Stimulated activated CD4-positive, alpha-beta T cell treated with anti-CD3 and anti-CD28 coated beads, TNF-alpha, amount 100 ng/mL, for 1 hour (primary cell): Measurements from ENCODE around the gene UGT1A9.
"Not testable (repeated sequence)": the region's sequence is repeated elsewhere in the genome, so short reads cannot be mapped to it uniquely, and the experiment has no call there.

Experiments
- DNase-seq, 3 donors: peaks; one replicate each; pipeline ENCODE4 v3.0.0-alpha.2; 2020; ENCODE audit warnings: low read depth in 3 of 3, low spot score in 1 of 3

Gene UGT1A9

GRCh38 chr2:233671290-233672161, at the start of gene UGT1A9:
TSS of gene UGT1A9 (plus strand) at chr2:233671898. CDS start at chr2:233671935, 37 bp downstream.
- DNase-seq, result no peak

DNA sequence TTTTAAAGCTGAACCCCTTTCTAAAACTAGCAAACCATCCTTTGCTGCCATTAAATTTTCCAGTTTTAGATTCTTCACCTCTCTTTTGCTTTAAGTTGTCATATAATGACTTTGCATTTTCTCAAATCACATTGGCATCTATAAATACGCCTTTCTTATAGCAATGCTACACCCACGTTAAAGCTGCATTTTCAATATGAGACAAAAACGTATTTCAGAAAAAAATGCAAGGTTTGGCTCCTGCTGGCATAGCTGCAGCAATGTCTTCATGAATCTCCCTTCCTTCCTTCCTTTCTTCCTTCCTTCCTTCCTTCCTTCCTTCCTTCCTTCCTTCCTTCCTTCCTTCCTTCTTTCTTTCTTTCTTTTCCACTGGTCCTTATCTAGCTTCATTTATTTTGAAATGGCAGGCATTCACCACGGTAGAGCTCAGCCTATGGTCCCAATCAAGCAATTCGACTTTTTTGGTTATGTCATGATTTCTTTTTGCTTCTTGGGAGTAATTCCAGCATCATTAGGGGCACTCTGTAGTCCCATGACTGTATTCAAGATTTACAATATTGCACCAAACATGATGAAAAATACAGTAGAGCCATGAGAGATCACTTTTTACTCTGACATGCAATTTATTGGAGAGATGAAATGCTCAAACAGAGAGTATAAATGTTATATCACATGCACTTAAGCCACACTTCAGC, 44.2 kb upstream of the UGT1A9 start:
- DNase-seq, result no peak

DNA sequence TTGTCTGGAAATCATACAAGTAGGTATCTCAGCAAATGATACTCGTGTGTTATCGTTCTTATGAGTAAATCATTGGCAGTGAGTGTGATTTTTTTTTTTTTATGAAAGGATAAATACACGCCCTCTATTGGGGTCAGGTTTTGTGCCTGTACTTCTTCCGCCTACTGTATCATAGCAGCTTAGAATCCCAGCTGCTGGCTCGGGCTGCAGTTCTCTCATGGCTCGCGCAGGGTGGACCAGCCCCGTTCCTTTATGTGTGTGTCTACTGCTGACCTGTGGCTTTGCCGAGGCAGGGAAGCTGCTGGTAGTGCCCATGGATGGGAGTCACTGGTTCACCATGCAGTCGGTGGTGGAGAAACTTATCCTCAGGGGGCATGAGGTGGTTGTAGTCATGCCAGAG, 35.4 kb upstream of the UGT1A9 start, which contains the start of gene UGT1A10:
Gene UGT1A10 (plus strand): TSS at position 143 of the 400 bp plus-strand sequence. CDS start 75 bp downstream, at position 218.
- DNase-seq, result not testable (repeated sequence)

- DNase-seq, result no peak
Measured at GRCh38 chr2:233638836-233639235, 32.9 kb upstream of the UGT1A9 start.

- no peak for DNase-seq
Measured at GRCh38 chr2:233639860-233640259, 31.8 kb upstream of the UGT1A9 start.

DNA sequence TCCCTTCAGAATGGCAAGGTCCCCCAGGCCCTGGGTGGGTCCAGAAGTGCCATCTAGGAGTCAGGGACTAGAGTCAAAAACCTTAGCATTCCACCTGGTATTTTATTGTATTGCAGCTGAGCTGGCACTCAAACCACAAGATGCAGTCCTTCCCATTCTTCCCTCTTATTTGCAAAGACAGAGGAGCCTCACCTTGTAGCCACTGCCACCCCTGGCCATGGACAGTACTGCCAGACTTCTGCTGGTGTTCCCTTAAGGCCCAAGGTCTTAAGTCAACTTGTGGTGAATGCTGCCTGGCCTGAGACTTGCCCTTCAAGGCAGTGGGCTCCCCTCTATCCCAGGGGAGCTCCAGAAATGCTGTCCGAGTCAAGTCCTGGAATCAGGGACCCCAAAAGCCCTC, 28.6 kb upstream of the UGT1A9 start:
- no peak for DNase-seq

DNA sequence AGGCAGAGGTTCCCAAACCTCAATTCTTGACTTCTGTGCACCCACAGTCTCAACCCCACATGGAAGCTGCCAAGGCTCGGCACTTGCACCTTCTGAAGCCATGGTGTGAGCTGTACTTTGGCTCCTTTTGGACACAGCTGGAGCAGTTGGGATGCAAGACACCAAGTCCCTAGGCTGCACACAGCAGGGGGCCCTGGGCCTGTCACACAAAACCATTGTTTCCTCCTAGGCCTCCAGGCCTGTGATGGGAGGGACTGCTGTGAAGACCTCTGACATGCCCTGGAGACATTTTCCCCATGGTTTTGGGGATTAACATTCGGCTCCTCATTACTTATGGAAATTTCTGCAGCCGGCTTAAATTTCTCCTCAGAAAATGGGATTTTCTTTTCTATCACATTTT, 25.7 kb upstream of the UGT1A9 start:
- DNase-seq, result not testable (repeated sequence)

DNA sequence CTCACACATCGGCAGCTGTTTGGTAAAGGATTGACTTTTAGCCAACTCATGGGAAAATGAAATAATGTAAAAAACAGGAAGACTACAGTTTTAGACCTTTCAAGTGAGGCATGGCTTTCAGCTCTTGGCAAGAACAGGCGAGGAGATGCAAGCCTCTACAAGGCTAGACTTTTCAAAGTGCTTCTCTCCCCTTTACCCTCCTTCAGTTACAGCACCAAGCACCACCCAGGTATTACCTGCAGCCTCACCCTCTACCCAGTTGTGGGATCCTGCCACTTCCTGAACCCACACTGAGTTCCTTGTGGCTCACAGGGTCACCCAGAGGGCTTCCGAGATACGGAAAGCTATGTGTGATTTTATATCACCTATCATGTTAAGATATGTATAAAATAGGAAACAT, 20.7 kb upstream of the UGT1A9 start:
- DNase-seq, result no peak

DNA sequence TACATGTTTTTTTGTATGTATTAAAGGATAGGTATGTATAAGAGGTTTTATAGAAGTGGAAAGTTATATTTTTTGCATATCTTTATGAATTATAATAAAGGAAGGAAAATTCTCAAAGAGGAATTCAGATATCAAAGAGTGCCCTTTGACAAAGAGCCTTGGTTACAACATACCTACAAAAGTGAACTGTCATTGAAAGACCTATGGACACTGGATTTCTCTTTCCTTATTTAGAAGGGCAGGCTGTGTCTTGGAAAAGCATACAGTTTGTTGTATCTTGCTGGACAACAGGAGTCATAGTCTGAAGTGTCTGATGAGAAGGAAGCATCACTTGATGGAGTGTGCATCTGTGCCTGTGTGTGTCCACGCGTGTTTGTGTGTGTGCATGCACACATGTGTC, 20.3 kb upstream of the UGT1A9 start:
- DNase-seq, result no peak

- DNase-seq, result no peak
Measured at GRCh38 chr2:233654501-233654900, 17.2 kb upstream of the UGT1A9 start.

- no peak for DNase-seq
Measured at GRCh38 chr2:233655043-233655442, 16.7 kb upstream of the UGT1A9 start.

DNA sequence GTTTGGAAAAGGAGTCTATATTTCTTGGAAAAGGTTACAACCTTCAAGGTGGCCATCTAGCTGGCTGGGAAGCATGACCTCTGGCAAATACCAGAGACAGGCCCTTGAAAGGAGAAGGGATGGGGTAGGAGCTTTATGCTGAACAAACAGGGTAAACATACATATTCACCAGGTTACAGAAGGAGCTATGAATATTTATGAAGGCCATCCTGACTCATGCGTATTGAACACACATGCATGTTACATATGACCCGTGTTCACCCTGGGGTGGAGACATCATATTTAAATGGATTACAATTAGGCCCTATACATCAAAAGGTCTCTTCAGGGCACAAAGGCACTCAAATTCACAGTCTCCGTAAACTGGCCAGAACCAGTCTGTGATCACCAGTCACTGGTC, 15.8 kb upstream of the UGT1A9 start:
- DNase-seq, result not testable (repeated sequence)

- no peak for DNase-seq
Measured at GRCh38 chr2:233656443-233656842, 15.3 kb upstream of the UGT1A9 start.

GRCh38 chr2:233658610-233659009, 13.1 kb upstream of the UGT1A9 start:
- DNase-seq, result no peak

DNA sequence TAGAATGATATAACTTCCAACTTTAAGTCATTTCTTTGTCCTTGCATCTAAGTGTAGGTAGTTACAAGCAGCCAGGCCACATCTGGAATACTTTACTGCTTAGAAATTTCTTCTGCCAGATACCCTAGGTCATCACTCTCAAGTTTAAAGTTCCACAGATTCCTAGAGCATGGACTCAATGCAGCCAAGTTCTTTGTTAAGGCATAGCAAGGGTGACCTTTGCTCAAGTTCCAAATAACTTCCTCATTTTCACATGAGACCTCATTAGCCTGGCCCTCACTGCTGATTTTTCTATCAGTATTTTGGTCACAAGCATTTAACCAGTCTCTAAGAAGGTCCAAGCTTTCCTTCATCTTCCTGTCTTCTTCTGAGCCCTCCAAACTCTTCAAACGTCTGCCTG, 7.8 kb upstream of the UGT1A9 start:
- no peak for DNase-seq

GRCh38 chr2:233668605-233669260, 3.0 kb upstream of the UGT1A9 start:
- no peak for DNase-seq

- DNase-seq, result no peak
Measured at GRCh38 chr2:233672886-233673285, 1.2 kb downstream of the UGT1A9 start.

GRCh38 chr2:233673896-233674295, 2.2 kb downstream of the UGT1A9 start:
- no peak for DNase-seq

DNA sequence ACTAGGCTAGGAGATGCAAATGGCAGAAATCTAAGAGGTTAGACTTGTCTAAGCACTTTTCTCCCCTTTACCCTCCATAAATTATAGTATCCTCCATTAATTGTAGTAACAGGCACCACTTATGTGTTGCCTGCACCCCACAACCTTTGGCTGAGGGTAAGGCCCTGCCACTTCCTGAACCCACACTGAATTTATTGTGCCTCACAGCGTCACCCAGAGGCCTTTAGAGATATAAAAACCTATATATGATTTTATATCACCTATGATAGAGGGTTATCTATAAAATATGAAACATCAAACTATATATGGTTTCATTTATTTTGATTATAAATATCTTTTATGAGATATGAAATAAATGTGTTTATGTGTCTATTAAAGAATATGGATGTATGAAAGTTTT, 2.6 kb downstream of the UGT1A9 start:
- no peak for DNase-seq

DNA sequence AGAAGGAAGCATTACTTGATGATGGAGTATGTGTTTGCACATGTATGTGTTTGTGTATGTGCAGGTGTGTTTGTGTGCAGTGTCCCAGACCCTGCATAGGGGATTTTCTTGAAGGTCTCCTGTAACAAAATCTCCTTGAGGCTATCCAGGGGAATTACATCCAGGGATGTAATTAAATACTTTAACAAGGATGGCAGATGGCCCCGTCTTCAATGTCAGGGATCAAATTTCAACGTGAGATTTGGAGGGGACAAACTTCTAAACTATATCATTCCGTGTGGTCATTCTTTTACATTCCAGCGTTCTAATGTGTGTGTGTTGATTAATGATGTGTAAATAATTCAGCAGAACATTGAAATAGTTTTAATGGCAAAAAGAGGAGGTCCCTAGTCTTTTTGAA, 3.3 kb downstream of the UGT1A9 start:
- DNase-seq, result no peak

- no peak for DNase-seq
Measured at GRCh38 chr2:233676046-233676445, 4.3 kb downstream of the UGT1A9 start.

- no peak for DNase-seq
Measured at GRCh38 chr2:233679196-233679595, 7.5 kb downstream of the UGT1A9 start.
